Chondrocyte (in vitro differentiated cells): ENCODE data around the gene DLG2. TPM values are rescaled to one million over a fixed set of nuclear protein-coding genes. Genes with fewer than 3 reads are reported as not detected.
"Not testable (repeated sequence)": the region's sequence is repeated elsewhere in the genome, so short reads cannot be mapped to it uniquely, and the experiment has no call there.

Experiments
- DNase-seq: peaks from one replicate; pipeline ENCODE4 v3.0.0; 2021; ENCODE audit warnings: mixed read lengths, low spot score
- H3K27ac Mint-ChIP-seq: one replicate; pipeline ENCODE4 v1.8.0; 2021; ENCODE audit warnings: mild to moderate bottlenecking, moderate library complexity, mixed read lengths; ENCODE audit not compliant: unreplicated experiment
- H3K27me3 Mint-ChIP-seq: 2 replicates; pipeline ENCODE4 v1.8.0; 2021; ENCODE audit warnings: low read depth, mixed read lengths
- H3K36me3 Mint-ChIP-seq: 2 replicates; pipeline ENCODE4 v1.8.0; 2021; ENCODE audit warnings: low read depth, mixed read lengths
- H3K4me1 Mint-ChIP-seq: 2 replicates; pipeline ENCODE4 v1.8.0; 2021; ENCODE audit warnings: low read depth, mild to moderate bottlenecking, mixed read lengths
- H3K4me3 Mint-ChIP-seq: one replicate; pipeline ENCODE4 v1.8.0; 2021; ENCODE audit warnings: mild to moderate bottlenecking, moderate library complexity, mixed read lengths; ENCODE audit not compliant: unreplicated experiment
- H3K9me3 Mint-ChIP-seq: 2 replicates; pipeline ENCODE4 v1.8.0; 2021; ENCODE audit warnings: low read depth, mixed read lengths
- total RNA-seq: library from RNA; stranded (reverse); gene quantifications from 3 replicates; pipeline ENCODE4 v1.2.1, GENCODE V29; 2021
- TF ChIP-seq, protein P1 (sequence below): fragments of 200-600 bp; sonication (generic); IDR thresholded peaks from 2 replicates; pipeline ENCODE4 v1.5.0; 2021; ENCODE audit warnings: antibody characterized with exemption, mild to moderate bottlenecking, moderate library complexity

DLG2 gene
- total RNA-seq, 1 donor from 2014 or later: 1.3 TPM

DNA sequence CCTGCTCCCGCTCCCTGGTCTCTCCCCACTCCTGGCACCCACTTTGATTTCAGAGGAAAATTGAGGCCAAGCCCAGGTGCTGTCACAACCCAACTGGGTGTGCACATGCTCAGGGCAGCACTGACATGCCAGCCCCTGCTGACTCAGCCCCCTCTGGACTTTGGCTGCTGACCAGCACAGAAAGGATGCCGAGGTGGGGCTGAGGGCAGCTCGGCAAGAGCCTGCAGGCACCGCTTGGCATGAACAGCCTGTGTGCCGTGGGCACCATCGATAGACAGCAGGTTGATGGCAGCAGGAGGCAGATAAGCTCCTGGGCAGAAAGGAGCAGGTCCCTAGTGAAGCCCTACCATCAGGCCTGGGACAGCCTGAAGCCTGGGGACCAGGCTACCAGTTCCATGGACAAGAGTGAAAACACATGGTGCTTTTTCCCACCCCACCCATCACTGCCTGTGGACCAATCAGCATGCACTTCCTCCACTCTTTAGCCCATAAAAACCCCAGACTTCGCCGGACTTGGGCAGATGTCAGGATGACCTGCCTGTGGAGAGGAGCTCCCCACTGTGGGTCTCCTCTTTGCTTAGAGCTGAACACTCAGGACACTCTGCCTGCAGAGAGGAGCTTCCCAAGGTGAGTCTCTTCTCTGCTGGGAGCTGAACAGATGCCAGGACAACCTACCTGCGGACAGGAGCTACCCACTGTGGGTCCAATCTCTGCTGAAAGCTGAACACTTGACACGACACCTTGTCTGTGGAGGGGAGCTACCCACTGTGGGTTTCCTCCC is 832.3 kb downstream of the DLG2 start:
- TF ChIP-seq, protein P1, sequence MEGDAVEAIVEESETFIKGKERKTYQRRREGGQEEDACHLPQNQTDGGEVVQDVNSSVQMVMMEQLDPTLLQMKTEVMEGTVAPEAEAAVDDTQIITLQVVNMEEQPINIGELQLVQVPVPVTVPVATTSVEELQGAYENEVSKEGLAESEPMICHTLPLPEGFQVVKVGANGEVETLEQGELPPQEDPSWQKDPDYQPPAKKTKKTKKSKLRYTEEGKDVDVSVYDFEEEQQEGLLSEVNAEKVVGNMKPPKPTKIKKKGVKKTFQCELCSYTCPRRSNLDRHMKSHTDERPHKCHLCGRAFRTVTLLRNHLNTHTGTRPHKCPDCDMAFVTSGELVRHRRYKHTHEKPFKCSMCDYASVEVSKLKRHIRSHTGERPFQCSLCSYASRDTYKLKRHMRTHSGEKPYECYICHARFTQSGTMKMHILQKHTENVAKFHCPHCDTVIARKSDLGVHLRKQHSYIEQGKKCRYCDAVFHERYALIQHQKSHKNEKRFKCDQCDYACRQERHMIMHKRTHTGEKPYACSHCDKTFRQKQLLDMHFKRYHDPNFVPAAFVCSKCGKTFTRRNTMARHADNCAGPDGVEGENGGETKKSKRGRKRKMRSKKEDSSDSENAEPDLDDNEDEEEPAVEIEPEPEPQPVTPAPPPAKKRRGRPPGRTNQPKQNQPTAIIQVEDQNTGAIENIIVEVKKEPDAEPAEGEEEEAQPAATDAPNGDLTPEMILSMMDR: no peak

DNA sequence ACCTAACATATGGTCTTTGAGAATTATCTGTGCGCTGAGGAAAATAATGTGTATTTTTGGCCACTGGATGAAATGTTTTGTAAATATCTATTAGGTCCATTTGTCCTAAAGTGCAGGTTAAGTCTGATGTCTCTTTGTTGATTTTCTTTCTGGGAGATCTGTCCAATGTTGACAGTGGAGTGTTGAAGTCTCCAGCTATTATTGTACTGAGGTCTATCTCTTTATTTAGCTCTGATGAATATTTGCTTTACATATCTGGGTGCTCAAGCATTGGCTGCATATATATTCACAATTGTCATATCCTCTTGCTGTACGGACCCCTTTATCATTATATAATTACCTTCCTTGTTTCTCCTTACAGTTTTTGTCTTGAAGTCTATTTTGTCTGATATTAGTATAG is 833.8 kb downstream of the DLG2 start:
- H3K9me3 Mint-ChIP-seq: peaks cover 5% of the 10 kb centered on the region
- no peaks in the 10 kb centered on the region for H3K36me3 Mint-ChIP-seq
- TF ChIP-seq, protein P1: no peak
- H3K27ac Mint-ChIP-seq: no peak overlapping the region
- peaks cover 1% of the 10 kb centered on the region for H3K27me3 Mint-ChIP-seq
- H3K4me1 Mint-ChIP-seq: no peaks in the 10 kb centered on the region
- H3K4me3 Mint-ChIP-seq: no peak overlapping the region
- no peak for DNase-seq

More for the DNA sequence above, 832.3 kb downstream of the DLG2 start:
- H3K4me1 Mint-ChIP-seq: no peaks in the 10 kb centered on the region
- peaks cover 1% of the 10 kb centered on the region for H3K27me3 Mint-ChIP-seq
- H3K4me3 Mint-ChIP-seq: no peak overlapping the region
- no peak overlapping the region for H3K27ac Mint-ChIP-seq
- H3K36me3 Mint-ChIP-seq: no peaks in the 10 kb centered on the region
- peaks cover 5% of the 10 kb centered on the region for H3K9me3 Mint-ChIP-seq
- DNase-seq: peak; percentile 63

DNA sequence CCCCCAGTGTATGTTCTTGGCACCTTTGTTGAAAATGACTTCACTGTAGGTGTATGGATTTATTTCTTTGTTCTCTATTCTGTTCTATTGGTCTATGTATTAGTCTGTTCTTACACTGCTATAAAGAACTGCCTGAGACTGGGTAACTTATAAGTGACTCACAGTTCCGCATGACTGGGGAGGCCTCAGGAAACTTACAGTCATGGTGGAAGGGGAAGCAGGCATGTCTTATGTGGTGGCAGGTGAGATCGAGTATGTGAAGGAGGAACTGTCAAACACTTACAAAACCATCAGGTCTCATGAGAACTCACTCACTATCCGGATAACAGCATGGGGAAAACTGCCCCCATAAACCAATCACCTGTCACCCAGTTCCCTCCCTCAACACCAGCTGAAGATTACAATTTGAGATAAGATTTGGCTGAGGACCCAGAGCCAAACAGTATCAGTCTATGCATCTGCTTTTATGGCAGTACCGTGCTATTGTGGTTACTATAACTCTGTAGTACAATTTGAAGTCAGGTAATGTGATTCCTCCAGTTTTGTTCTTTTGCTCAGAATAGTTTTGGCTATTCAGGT is 836.2 kb downstream of the DLG2 start:
- no peak for DNase-seq
- Mint-ChIP-seq H3K4me1 (no peaks in the 10 kb centered on the region), H3K27me3 (peaks cover 1% of the 10 kb centered on the region), H3K9me3 (no peaks in the 10 kb centered on the region), H3K27ac (no peak overlapping the region), H3K36me3 (no peaks in the 10 kb centered on the region), H3K4me3 (no peak overlapping the region)
- TF ChIP-seq, protein P1: no peak

DNA sequence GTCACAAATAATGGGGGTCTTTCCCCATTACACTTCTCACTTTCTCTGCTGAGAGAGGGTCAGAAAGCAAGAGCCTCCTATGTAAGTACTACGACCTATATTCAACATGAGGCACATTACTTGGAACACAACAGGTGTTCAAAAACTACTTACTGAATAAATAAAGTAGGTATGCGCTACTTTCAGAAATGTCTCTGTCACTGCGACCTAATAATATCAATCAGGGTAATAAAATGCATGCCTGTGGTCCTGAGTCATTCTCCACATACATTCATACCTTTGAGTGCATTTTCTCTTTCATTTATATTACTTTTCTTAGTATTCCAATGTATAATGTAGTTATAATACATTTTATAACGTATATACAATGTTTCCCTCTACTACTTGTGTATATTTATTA is 838.9 kb downstream of the DLG2 start:
- H3K27me3 Mint-ChIP-seq: no peaks in the 10 kb centered on the region
- no peak overlapping the region for H3K4me3 Mint-ChIP-seq
- DNase-seq: no peak
- TF ChIP-seq, protein P1: no peak
- no peaks in the 10 kb centered on the region for H3K4me1 Mint-ChIP-seq
- no peaks in the 10 kb centered on the region for H3K9me3 Mint-ChIP-seq
- no peaks in the 10 kb centered on the region for H3K36me3 Mint-ChIP-seq
- H3K27ac Mint-ChIP-seq: no peak overlapping the region

DNA sequence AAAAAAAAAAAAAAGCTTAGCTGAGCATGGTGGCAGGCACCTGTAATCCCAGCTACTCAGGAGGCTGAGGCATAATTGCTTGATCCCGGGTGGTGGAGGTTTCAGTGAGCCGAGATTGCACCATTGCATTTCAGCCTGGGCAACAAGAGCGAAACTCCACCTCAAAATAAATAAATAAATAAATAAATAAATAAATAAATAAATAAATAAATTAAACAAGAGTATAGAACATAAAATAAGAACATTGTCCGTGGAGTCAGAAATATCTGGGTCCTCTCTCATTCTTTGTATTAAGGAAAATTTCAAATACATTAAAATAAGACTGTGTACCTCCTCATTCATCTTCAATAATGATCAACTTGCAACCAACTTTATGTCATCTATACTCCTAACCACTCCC is 843.0 kb downstream of the DLG2 start:
- H3K9me3 Mint-ChIP-seq, H3K36me3 Mint-ChIP-seq, DNase-seq, H3K27me3 Mint-ChIP-seq, H3K4me3 Mint-ChIP-seq, H3K27ac Mint-ChIP-seq, H3K4me1 Mint-ChIP-seq: not testable (repeated sequence)
